GM21825 (cell line): Measurements from ENCODE around the gene IL12A.

ENCODE experiments used
- ATAC-seq: cut with Tn5 transposase; IDR thresholded peaks from one replicate; pipeline ENCODE4 v1.9.1; 2021; ENCODE audit warnings: mild to moderate bottlenecking, moderate library complexity; ENCODE audit not compliant: unreplicated experiment

Gene IL12A

DNA sequence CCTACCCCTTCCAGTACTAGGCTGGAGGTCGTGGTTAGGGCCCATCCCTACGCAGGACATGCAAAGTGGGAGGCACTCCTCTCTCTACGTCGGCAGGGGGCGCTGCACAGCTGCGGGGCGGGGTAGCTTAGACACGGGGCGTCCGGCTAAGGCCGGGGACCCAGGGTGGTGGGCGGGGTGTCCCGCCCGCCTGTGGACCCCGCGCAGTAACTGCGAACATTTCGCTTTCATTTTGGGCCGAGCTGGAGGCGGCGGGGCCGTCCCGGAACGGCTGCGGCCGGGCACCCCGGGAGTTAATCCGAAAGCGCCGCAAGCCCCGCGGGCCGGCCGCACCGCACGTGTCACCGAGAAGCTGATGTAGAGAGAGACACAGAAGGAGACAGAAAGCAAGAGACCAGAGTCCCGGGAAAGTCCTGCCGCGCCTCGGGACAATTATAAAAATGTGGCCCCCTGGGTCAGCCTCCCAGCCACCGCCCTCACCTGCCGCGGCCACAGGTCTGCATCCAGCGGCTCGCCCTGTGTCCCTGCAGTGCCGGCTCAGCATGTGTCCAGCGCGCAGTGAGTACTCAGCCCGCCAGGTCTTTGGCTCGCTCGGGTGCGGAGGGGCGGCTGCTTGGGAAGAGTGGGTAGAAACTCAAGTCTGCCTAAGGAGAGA lies at the start of gene IL12A:
Gene IL12A (plus strand): TSS at position 219 of the 655 bp plus-strand sequence.
- peak; percentile 94 for ATAC-seq

- peak; percentile 75 for ATAC-seq
These were observed 47.3 kb upstream of the IL12A start for GRCh38 chr3:159941038-159942000.

DNA sequence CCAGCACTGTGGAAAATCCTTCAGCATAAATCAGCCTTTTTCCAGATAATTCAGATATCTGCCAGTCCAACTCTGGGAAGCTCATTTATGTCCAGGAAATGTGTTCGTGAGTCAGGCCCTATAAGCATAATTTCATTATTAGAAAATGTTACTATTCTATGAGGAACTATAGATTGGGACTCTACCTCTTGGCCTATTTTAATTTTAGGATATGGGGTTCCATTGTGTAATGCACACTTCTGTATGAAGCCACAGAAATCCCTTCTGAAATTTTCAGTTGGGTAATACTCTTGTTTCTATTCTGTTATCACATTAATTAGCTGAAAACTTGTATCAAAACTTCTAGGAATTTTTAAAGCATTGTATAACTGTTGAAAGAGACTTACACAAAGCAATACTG lies 43.9 kb upstream of the IL12A start:
- no peak for ATAC-seq

- no peak for ATAC-seq
These were observed 42.7 kb upstream of the IL12A start for GRCh38 chr3:159945930-159946329.

- ATAC-seq: no peak
These were observed 41.4 kb upstream of the IL12A start for GRCh38 chr3:159947220-159947619.

DNA sequence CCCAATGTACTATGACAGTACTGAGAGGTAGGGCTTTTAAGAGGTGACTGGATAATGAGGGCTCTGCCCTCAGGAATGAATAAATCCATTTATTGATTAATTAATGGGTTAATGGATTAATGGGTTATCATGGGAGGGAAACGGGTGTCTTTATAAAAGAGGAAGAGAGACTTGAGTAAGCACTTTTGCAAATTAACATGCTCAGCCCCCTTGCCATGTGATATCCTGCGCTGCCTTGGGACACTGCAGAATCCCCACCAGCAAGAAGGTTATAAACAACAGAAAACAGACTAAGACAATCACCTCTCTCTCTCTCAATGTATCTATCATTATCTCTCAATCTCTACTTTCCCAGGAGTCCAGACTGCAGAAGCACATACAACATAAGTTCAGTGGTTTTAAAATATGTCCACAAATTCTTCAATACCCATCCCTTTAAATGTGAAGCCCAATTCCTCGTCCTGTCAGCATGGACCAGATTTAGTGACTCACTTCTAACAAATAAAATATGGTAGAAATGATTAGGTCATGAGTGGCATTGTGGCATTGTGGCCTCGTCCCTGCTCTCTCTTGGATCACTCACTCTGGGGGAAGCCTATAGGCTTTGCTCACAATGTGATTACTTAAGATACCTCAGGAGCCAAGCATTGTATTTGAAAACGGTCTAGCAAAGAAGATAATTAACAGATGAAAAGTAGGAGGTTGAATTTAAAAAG lies 40.0 kb upstream of the IL12A start:
- no peak for ATAC-seq

- peak; percentile 80 for ATAC-seq
These were observed 38.3 kb upstream of the IL12A start for GRCh38 chr3:159950156-159950898.

- ATAC-seq: no peak
These were observed 37.1 kb upstream of the IL12A start for GRCh38 chr3:159951540-159951939.

- no peak for ATAC-seq
These were observed 35.1 kb upstream of the IL12A start for GRCh38 chr3:159953325-159954085.

- no peak for ATAC-seq
These were observed 28.2 kb upstream of the IL12A start for GRCh38 chr3:159960188-159961148.

DNA sequence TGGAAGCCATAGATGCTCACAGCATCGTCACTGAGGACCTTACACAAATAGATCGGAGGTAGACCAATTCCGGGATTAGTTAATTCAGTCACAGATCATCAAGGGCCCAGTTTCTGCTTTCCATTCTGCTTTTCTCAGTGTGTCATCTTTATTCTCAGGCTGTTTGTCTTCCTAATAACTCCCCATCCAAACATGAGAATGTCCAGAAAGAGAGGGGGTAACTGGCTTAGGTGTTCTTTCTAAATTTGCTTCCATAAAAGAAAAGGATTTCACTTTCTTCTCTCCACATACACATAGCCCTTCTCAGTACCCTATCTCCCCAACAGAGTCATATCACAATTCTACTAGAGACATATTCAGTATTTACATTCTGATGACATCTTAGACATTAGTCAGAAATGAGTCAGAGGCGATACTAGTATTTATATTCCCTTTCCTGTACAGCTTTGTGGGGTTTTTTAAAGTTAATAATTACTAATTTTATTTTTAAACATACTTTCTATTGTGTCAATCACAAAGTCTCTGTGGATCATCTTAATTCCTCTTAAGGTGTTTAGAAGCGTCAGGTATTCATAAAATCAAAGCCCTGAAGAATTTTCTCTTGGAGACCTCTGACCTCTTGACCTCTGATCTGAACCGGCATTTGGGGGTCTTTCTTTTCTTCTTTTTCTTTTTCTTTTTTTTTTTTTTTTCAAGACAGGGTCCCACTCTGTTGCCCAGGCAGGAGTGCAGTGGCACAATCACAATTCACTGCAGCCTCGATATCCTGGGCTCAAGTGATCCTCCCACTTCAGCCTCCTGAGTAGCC lies 24.3 kb upstream of the IL12A start:
- ATAC-seq: peak; percentile 99

GRCh38 chr3:159971311-159971710 lies 17.3 kb upstream of the IL12A start:
- ATAC-seq: no peak

DNA sequence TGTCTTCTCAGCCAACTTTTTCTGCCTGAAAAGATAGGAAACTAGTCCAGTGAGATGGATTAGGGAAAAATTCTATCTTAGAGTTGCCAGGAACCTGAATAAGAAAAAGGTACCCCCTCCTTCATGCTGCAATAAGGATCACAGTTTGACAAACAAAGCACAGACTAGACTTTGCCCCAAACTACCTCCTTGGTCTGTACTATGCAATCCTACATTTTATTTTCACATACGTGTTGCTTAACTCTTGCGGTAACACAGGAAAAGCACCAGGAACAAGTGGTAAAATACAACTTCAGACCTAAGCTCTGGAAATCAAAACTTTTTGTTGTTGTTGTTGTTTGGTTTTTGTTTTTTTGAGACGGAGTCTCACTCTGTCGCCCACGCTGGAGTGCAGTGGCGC lies 11.3 kb upstream of the IL12A start:
- ATAC-seq: no peak

DNA sequence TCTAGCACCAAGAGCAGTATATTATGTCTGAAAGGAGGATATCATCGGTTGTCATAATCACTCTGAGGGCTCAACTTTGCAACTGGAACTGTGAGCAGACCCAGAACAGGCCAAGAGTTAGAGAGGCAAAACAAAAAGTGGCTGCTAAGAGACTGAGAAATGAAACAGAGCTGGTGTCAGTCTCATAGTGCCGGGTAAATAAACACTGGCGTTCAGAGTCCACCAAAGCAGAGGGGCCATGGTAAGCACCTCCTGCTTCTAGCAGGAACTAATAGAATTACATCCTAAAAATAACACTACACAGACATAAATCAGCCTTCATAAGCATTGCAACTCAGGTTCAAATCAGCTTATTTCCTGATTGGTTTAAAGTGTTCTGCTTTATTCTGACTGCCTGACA lies 10.3 kb upstream of the IL12A start:
- ATAC-seq: peak; percentile 91

- no peak for ATAC-seq
These were observed 9.5 kb upstream of the IL12A start for GRCh38 chr3:159978918-159979703.

DNA sequence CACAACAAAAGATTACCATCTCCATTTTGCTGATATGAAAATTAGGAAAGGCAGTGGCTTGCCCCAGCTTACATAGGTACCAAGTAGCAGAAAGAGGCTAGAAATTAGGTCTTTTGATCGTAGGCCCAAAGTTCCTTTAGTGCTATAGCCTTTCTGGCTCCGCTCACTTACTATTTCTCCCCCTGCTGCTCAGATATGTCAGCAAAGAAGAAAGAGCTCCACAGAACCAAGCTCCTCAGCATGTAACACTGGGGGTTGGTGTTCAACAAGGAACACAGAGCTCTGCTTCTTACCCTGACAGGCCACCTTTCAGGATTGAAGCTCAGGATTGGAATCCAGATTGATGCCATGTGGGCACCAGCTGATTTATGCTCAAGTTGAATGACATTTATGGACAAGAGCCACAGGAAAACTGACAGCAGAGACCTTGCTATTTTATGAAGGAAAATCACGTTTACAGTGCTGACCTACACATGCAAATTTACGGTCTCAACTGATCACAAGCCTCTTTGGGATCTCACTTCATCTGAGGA lies 6.1 kb upstream of the IL12A start:
- ATAC-seq: no peak

DNA sequence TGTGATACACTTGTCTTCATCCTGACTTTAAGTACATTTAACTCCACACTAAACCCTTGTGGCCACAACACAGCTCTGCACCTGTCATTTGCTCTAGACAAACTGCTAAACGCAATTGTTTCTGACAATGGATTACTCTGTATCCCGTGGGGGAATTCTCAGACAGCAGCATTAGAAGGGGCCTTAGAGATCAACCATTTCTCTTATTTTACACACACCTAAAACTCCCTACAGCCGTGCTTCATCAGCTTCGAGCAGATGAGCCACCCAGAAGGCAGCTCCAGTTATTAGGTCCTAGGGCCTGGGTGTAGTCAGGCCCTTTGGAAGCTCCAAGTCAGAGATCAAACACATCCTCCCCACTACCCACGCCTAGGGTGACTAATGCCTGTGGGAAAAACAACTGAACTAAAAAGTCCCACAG lies 1.3 kb upstream of the IL12A start:
- ATAC-seq: no peak
